RKO (cell line): ENCODE data around the gene TTC29.
A peak's percentile ranks its signal among the peaks of the same experiment; 100 is the strongest.
"Not testable (repeated sequence)": the region's sequence is repeated elsewhere in the genome, so short reads cannot be mapped to it uniquely, and the experiment has no call there.

Experiments used
- DNase-seq: peaks from one replicate; pipeline ENCODE4 v3.0.0-alpha.2; 2016; ENCODE audit warnings: low spot score

TTC29 gene

GRCh38 chr4:146709956-146710355 lies 235.7 kb downstream of the TTC29 start:
- DNase-seq = peak; percentile 7

GRCh38 chr4:146699910-146700309 lies 245.8 kb downstream of the TTC29 start:
- no peak for DNase-seq

- DNase-seq = no peak
Observed at GRCh38 chr4:146674829-146675570, 270.7 kb downstream of the TTC29 start.

GRCh38 chr4:146663968-146664311 lies 281.7 kb downstream of the TTC29 start:
- not testable (repeated sequence) for DNase-seq

- DNase-seq = no peak
Observed at GRCh38 chr4:146661367-146661766, 284.3 kb downstream of the TTC29 start.
